Tibial nerve (tissue), 3 donors: ENCODE results near the gene MED31.

Experiments used
- POLR2A ChIP-seq, 2 donors: fragments of 450-650 bp; IDR thresholded peaks; one replicate each; pipeline ENCODE4 v1.6.1; 2017; ENCODE audit warnings: antibody characterized with exemption in 2 of 2, mild to moderate bottlenecking in 2 of 2, moderate library complexity in 2 of 2
- TF ChIP-seq, protein P1 (sequence below), 5 experiments: fragments of 200-600 bp in 3 of 5; fragments of 450-650 bp in 2 of 5; sonication (generic) in 3 of 5; IDR thresholded peaks; one replicate each; pipeline ENCODE4 v1.5.1; 2016 to 2019; ENCODE audit warnings: antibody characterized with exemption in 5 of 5, mild to moderate bottlenecking in 3 of 5, moderate library complexity in 2 of 5

GRCh38 chr17:6602141-6602540 lies 49.3 kb downstream of the MED31 start:
- TF ChIP-seq, protein P1, sequence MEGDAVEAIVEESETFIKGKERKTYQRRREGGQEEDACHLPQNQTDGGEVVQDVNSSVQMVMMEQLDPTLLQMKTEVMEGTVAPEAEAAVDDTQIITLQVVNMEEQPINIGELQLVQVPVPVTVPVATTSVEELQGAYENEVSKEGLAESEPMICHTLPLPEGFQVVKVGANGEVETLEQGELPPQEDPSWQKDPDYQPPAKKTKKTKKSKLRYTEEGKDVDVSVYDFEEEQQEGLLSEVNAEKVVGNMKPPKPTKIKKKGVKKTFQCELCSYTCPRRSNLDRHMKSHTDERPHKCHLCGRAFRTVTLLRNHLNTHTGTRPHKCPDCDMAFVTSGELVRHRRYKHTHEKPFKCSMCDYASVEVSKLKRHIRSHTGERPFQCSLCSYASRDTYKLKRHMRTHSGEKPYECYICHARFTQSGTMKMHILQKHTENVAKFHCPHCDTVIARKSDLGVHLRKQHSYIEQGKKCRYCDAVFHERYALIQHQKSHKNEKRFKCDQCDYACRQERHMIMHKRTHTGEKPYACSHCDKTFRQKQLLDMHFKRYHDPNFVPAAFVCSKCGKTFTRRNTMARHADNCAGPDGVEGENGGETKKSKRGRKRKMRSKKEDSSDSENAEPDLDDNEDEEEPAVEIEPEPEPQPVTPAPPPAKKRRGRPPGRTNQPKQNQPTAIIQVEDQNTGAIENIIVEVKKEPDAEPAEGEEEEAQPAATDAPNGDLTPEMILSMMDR (IDR thresholded peaks at IDR 0.05), result no peak
- TF ChIP-seq POLR2A (IDR thresholded peaks at IDR 0.05), result no peak
